ENCODE measurements around the gene ST6GALNAC3. TPM values are rescaled to one million over a fixed set of nuclear protein-coding genes. Genes with fewer than 3 reads are reported as not detected.

Gene ST6GALNAC3
- total RNA-seq, 4 donors from 2014 or later: 0.79 to 5.3 (median 1.6) TPM

DNA sequence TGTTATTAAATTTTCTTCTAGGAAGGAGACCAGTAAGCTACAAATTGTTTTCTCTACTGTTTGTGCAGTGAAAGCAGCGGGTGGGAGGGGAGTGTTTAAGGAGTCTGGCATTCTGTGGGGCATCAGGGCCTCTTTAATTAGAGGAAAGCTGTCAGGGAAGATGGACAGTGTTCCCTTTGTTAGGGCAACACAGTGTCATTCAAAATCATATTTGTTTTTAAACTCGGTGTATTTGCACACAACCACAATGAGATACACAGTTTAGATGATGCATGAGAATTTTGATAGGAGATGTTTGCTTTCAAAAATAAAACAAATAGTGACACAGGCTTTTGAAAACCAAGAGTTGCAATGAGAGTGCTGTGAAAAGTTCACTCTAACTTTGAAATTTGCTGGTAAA, 15.1 kb upstream of the ST6GALNAC3 start:
- no peaks in the 10 kb centered on the region for H3K9me3 ChIP-seq
- no peak for DNase-seq (ENCODE audit: low spot score in 2 of 2)
- 61% methylated on average over 2 of the region's 2 CpGs for WGBS
- H3K27me3 ChIP-seq: peaks cover 3% of the 10 kb centered on the region
- H3K4me3 ChIP-seq: no peak overlapping the region
- no peak overlapping the region for H3K27ac ChIP-seq
- no peaks in the 10 kb centered on the region for H3K36me3 ChIP-seq
- no peaks in the 10 kb centered on the region for H3K4me1 ChIP-seq
- no peak for TF ChIP-seq POLR2A (IDR thresholded peaks at IDR 0.05)
- TF ChIP-seq, protein P1, sequence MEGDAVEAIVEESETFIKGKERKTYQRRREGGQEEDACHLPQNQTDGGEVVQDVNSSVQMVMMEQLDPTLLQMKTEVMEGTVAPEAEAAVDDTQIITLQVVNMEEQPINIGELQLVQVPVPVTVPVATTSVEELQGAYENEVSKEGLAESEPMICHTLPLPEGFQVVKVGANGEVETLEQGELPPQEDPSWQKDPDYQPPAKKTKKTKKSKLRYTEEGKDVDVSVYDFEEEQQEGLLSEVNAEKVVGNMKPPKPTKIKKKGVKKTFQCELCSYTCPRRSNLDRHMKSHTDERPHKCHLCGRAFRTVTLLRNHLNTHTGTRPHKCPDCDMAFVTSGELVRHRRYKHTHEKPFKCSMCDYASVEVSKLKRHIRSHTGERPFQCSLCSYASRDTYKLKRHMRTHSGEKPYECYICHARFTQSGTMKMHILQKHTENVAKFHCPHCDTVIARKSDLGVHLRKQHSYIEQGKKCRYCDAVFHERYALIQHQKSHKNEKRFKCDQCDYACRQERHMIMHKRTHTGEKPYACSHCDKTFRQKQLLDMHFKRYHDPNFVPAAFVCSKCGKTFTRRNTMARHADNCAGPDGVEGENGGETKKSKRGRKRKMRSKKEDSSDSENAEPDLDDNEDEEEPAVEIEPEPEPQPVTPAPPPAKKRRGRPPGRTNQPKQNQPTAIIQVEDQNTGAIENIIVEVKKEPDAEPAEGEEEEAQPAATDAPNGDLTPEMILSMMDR (IDR thresholded peaks at IDR 0.05): no peak
- no peak for TF ChIP-seq EP300 (IDR thresholded peaks at IDR 0.05)
- no peak for TF ChIP-seq POLR2AphosphoS5 (IDR thresholded peaks at IDR 0.05)

DNA sequence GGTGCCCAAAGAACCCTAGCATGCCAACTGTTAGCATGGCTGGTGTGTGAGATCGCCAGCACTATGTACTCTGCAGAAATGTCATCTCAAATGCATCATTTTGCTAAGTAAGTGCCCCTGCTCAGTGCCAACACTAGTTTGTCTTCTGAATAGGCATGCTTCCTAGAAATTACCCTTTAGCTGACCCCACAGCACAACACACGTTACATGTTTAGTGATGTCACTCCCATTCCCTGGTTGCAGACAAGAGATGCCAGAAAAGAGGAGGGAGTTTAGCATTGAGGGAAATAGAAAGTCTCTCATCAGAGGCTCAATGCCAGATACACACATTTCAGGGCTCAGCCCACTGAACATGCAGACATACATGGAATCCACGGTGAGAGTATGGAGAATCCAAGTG, 9.3 kb upstream of the ST6GALNAC3 start:
- 61% methylated on average over 3 of the region's 3 CpGs for WGBS

DNA sequence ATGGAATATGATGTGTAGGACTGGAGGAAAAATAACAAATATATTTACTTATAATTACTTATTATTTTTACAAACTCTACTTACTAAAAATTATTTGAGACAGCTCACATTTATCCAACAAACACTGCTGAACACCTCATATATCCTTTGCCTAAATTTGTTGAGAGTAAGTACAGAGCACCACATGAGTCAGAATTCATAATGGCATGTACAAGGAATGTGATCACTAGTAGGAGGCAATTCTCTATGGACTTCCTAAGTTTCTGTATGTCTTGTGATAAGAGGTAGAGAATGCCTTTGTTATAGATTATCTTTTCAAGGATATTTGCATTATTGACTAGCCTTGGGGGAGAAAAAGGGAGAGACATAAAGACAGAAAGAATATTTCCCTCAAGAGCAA, 8.2 kb upstream of the ST6GALNAC3 start:
- H3K4me1 ChIP-seq: no peaks in the 10 kb centered on the region
- H3K4me3 ChIP-seq: no peak overlapping the region
- H3K9me3 ChIP-seq: no peaks in the 10 kb centered on the region
- TF ChIP-seq, protein P1 (IDR thresholded peaks at IDR 0.05): no peak
- TF ChIP-seq POLR2A (IDR thresholded peaks at IDR 0.05) (no peak), EP300 (IDR thresholded peaks at IDR 0.05) (no peak), POLR2AphosphoS5 (IDR thresholded peaks at IDR 0.05) (no peak)
- H3K36me3 ChIP-seq: no peaks in the 10 kb centered on the region
- no peaks in the 10 kb centered on the region for H3K27me3 ChIP-seq
- no peak overlapping the region for H3K27ac ChIP-seq
- DNase-seq (ENCODE audit: low spot score in 2 of 2): no peak

More for the DNA sequence above, 9.3 kb upstream of the ST6GALNAC3 start:
- H3K36me3 ChIP-seq: no peaks in the 10 kb centered on the region
- H3K4me3 ChIP-seq: no peak overlapping the region
- no peaks in the 10 kb centered on the region for H3K4me1 ChIP-seq
- H3K27ac ChIP-seq: no peak overlapping the region
- H3K9me3 ChIP-seq: no peaks in the 10 kb centered on the region
- no peak for DNase-seq (ENCODE audit: low spot score in 2 of 2)
- TF ChIP-seq, protein P1 (IDR thresholded peaks at IDR 0.05): no peak
- TF ChIP-seq POLR2AphosphoS5 (IDR thresholded peaks at IDR 0.05): no peak
- no peak for TF ChIP-seq POLR2A (IDR thresholded peaks at IDR 0.05)
- no peak for TF ChIP-seq EP300 (IDR thresholded peaks at IDR 0.05)
- no peaks in the 10 kb centered on the region for H3K27me3 ChIP-seq

DNA sequence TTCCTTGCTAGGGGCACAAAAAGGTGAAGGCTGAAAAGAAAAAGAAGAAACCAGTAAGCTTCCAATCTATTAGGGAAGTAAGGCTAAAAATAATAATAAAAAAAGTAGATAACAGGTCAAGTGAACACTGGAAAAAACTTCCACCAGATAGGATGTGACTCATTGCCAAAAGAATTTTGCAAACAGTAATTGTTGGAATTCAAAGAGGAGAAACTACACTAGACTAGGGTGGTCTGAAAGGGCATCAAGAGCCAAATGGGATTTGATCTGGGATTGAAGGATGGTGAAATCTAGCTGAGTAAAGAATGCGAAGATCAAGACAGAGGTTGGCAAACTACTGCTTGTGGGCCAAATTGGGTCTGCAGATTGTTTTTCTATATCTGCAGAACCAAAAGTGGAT, 6.0 kb upstream of the ST6GALNAC3 start:
- Histone ChIP-seq H3K9me3 (no peaks in the 10 kb centered on the region), H3K36me3 (no peaks in the 10 kb centered on the region), H3K4me1 (peaks cover under 1% of the 10 kb centered on the region), H3K4me3 (no peak overlapping the region), H3K27ac (no peak overlapping the region), H3K27me3 (peaks cover 3% of the 10 kb centered on the region)
- TF ChIP-seq POLR2A (IDR thresholded peaks at IDR 0.05): no peak
- no peak for TF ChIP-seq EP300 (IDR thresholded peaks at IDR 0.05)
- TF ChIP-seq POLR2AphosphoS5 (IDR thresholded peaks at IDR 0.05): no peak
- TF ChIP-seq, protein P1 (IDR thresholded peaks at IDR 0.05): no peak
- 84% methylated on average over 1 of the region's 1 CpG for WGBS
- DNase-seq (ENCODE audit: low spot score in 2 of 2): no peak

DNA sequence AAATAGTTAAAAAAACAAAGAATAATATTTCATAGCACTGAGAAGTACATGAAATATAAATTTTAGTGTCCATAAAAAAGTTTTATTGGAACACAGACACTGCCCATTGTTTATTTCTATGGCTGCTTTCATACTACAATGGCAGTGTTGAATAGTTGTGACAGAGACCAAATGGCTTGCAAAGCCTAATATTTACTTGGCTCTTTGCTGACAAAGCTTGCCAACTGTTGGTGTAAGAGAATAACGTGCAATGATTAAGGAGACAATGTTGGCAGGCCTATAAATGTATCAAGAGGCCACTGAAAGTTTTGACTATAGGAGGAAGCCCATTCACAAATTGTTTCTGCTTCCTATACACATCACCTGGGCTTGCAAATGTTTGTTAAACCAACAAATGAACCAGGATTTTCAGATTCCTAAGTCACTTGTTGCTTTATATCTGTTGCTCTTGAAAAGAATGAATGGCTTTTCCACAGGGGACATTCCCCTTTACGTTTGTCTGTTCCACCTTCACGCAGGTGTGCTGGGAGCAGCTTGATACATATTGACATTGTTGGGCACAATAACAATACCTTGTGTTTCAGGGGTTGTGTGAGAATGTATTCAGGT, 5.5 kb upstream of the ST6GALNAC3 start:
- TF ChIP-seq POLR2A (IDR thresholded peaks at IDR 0.05) (no peak), POLR2AphosphoS5 (IDR thresholded peaks at IDR 0.05) (no peak), EP300 (IDR thresholded peaks at IDR 0.05) (no peak)
- TF ChIP-seq, protein P1 (IDR thresholded peaks at IDR 0.05): no peak
- 57% methylated on average over 3 of the region's 3 CpGs for WGBS
- peaks cover 6% of the 10 kb centered on the region for H3K4me1 ChIP-seq
- no peaks in the 10 kb centered on the region for H3K9me3 ChIP-seq
- no peaks in the 10 kb centered on the region for H3K36me3 ChIP-seq
- peaks cover 3% of the 10 kb centered on the region for H3K27me3 ChIP-seq
- DNase-seq (ENCODE audit: low spot score in 2 of 2): no peak
- no peak overlapping the region for H3K27ac ChIP-seq
- no peak overlapping the region for H3K4me3 ChIP-seq
